ENCODE data around the gene G6PC3. TPM values are rescaled to one million over a fixed set of nuclear protein-coding genes. Genes with fewer than 3 reads are reported as not detected.

The G6PC3 gene
- total RNA-seq, 1 experiment from 2014 or later: 47.0 TPM

DNA sequence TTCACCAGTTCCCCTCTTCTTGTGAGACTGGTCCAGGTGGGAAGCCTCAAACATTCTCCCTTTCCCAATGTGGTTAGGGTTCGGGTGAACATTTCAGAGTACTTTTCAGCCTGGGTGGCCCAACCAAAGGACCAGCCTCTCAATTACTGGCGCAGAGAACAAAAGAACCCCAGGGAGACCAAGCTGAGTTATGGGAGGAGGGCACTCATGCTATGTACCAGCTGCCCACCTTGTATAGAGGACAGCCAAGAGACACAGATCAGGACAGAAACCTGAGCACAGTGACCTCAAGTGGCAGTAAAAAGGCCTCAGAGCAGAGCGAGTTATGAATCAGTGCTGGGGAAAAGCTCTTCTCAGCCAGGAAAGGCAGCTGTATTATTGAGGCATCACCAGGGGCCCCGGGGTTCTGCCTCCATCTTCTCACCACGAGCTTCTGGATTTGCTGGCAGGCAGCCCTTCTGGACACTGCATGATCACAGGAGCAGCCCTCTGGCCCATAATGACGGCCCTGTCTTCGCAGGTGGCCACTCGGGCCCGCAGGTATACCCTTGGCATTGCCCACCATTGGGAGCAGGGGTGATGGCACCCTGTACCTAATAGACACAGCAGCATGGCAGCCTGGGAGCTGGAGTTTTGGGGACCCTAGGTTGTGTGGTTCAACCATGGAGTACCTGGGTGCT, 3.8 kb downstream of the G6PC3 start:
- H3K36me3 ChIP-seq (ENCODE audit: insufficient read depth, low read length, poor library complexity, severe bottlenecking): no peaks in the 10 kb centered on the region

DNA sequence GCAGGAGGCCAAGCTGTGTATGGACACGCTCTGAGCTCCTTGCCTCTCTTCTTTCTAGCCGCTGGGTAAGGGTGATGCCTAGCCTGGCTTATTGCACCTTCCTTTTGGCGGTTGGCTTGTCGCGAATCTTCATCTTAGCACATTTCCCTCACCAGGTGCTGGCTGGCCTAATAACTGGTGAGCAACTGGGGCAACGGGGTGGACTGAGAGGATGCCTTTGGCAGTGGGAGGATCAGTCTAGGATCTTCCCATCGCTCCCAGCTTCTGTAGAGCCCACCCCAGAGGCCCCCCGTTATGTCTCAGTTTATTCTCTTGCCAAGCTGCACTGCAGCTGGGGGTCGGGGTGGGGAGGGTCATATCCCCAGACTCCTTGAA, 4.4 kb downstream of the G6PC3 start:
- CTCF ChIA-PET: no interaction called here
- TF ChIP-seq EZH2 (IDR thresholded peaks at IDR 0.05; ENCODE audit: borderline replicate concordance, low read depth, low read length, poor library complexity, severe bottlenecking): no peak
- TF ChIP-seq, protein P1, sequence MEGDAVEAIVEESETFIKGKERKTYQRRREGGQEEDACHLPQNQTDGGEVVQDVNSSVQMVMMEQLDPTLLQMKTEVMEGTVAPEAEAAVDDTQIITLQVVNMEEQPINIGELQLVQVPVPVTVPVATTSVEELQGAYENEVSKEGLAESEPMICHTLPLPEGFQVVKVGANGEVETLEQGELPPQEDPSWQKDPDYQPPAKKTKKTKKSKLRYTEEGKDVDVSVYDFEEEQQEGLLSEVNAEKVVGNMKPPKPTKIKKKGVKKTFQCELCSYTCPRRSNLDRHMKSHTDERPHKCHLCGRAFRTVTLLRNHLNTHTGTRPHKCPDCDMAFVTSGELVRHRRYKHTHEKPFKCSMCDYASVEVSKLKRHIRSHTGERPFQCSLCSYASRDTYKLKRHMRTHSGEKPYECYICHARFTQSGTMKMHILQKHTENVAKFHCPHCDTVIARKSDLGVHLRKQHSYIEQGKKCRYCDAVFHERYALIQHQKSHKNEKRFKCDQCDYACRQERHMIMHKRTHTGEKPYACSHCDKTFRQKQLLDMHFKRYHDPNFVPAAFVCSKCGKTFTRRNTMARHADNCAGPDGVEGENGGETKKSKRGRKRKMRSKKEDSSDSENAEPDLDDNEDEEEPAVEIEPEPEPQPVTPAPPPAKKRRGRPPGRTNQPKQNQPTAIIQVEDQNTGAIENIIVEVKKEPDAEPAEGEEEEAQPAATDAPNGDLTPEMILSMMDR (conservative IDR thresholded peaks at IDR 0.05; ENCODE audit: low read depth, low read length): no peak
- Histone ChIP-seq H3K27me3 (replicated peaks; ENCODE audit: insufficient read depth, low read depth, low read length, poor library complexity) (no peaks in the 10 kb centered on the region), H3K27ac (ENCODE audit: low read depth, low read length, poor library complexity, severe bottlenecking) (no peak overlapping the region), H3K4me3 (ENCODE audit: low read depth, low read length, poor library complexity, severe bottlenecking) (no peak overlapping the region), H3K9me3 (ENCODE audit: low read depth, low read length, poor library complexity, severe bottlenecking) (no peaks in the 10 kb centered on the region), H3K4me1 (ENCODE audit: insufficient read depth, low read length, poor library complexity, severe bottlenecking) (peaks cover 3% of the 10 kb centered on the region), H3K36me3 (ENCODE audit: insufficient read depth, low read length, poor library complexity, severe bottlenecking) (no peaks in the 10 kb centered on the region)
- POLR2A ChIA-PET (ENCODE audit: low non-redundant PET): no interaction called here
- DNase-seq (ENCODE audit: low spot score): no peak
- no TSS peak for BruUV-seq (replicated peaks)
- intact Hi-C loops (cut with micrococcal nuclease; ENCODE audit: unreplicated experiment): no loop called here

More for the DNA sequence above, 3.8 kb downstream of the G6PC3 start:
- Histone ChIP-seq H3K4me1 (ENCODE audit: insufficient read depth, low read length, poor library complexity, severe bottlenecking) (peaks cover 3% of the 10 kb centered on the region), H3K27ac (ENCODE audit: low read depth, low read length, poor library complexity, severe bottlenecking) (no peak overlapping the region), H3K27me3 (replicated peaks; ENCODE audit: insufficient read depth, low read depth, low read length, poor library complexity) (no peaks in the 10 kb centered on the region), H3K4me3 (ENCODE audit: low read depth, low read length, poor library complexity, severe bottlenecking) (no peak overlapping the region), H3K9me3 (ENCODE audit: low read depth, low read length, poor library complexity, severe bottlenecking) (no peaks in the 10 kb centered on the region)
- no TSS peak for BruUV-seq (replicated peaks)
- no peak for DNase-seq (ENCODE audit: low spot score)
- intact Hi-C loops (cut with micrococcal nuclease; ENCODE audit: unreplicated experiment): no loop called here
- ChIA-PET CTCF (no interaction called here), POLR2A (ENCODE audit: low non-redundant PET) (no interaction called here)
- TF ChIP-seq EZH2 (IDR thresholded peaks at IDR 0.05; ENCODE audit: borderline replicate concordance, low read depth, low read length, poor library complexity, severe bottlenecking): no peak
- TF ChIP-seq, protein P1 (conservative IDR thresholded peaks at IDR 0.05; ENCODE audit: low read depth, low read length): no peak

DNA sequence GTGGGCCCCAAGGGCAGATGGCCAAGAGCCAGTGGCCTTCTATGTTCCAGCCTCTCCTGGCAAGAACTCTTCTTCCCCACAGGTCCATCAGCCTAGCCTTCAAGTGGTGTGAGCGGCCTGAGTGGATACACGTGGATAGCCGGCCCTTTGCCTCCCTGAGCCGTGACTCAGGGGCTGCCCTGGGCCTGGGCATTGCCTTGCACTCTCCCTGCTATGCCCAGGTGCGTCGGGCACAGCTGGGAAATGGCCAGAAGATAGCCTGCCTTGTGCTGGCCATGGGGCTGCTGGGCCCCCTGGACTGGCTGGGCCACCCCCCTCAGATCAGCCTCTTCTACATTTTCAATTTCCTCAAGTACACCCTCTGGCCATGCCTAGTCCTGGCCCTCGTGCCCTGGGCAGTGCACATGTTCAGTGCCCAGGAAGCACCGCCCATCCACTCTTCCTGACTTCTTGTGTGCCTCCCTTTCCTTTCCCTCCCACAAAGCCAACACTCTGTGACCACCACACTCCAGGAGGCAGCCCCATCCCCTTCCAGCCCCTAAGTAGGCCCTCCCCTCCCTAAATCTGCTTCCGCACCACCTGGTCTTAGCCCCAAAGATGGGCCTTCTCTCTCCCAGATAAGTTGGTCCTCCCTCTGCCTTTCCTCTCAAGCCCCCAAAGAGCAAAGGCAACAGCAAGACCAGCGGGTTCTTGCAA, 5.2 kb downstream of the G6PC3 start:
- Histone ChIP-seq H3K9me3 (ENCODE audit: low read depth, low read length, poor library complexity, severe bottlenecking) (no peaks in the 10 kb centered on the region), H3K36me3 (ENCODE audit: insufficient read depth, low read length, poor library complexity, severe bottlenecking) (no peaks in the 10 kb centered on the region), H3K27ac (ENCODE audit: low read depth, low read length, poor library complexity, severe bottlenecking) (no peak overlapping the region), H3K27me3 (replicated peaks; ENCODE audit: insufficient read depth, low read depth, low read length, poor library complexity) (no peaks in the 10 kb centered on the region), H3K4me3 (ENCODE audit: low read depth, low read length, poor library complexity, severe bottlenecking) (no peak overlapping the region), H3K4me1 (ENCODE audit: insufficient read depth, low read length, poor library complexity, severe bottlenecking) (peaks cover 3% of the 10 kb centered on the region)
- CTCF ChIA-PET: no interaction called here
- intact Hi-C loops (cut with micrococcal nuclease; ENCODE audit: unreplicated experiment): no loop called here
- no peak for TF ChIP-seq EZH2 (IDR thresholded peaks at IDR 0.05; ENCODE audit: borderline replicate concordance, low read depth, low read length, poor library complexity, severe bottlenecking)
- TF ChIP-seq, protein P1 (conservative IDR thresholded peaks at IDR 0.05; ENCODE audit: low read depth, low read length): no peak
- POLR2A ChIA-PET (ENCODE audit: low non-redundant PET): interaction anchor here (0.6 kb wide), 1 partner anchor 10 kb away, joined by 3 read pairs; no protein-coding TSS in a partner anchor
- DNase-seq (ENCODE audit: low spot score): no peak
- BruUV-seq (replicated peaks): no TSS peak
